ENCODE measurements around the gene SART3. TPM values are rescaled to one million over a fixed set of nuclear protein-coding genes. Genes with fewer than 3 reads are reported as not detected.

Gene SART3
- total and polyA plus RNA-seq, 2 of the 4 experiments (the other 2 are of a cell fraction) = 22.6 to 37.8 TPM

- H4K5ac ChIP-seq (ENCODE audit: low read depth, low read length) = no peak overlapping the region
- no TSS peak for BruUV-seq (replicated peaks)
- H2AFZ ChIP-seq (replicated peaks; ENCODE audit: low read length, poor library complexity) = no peak overlapping the region
- no peaks in the 10 kb centered on the region for H3K36me3 ChIP-seq (ENCODE audit: control insufficient read depth, insufficient read depth, low read length)
- no peak overlapping the region for H4K91ac ChIP-seq (ENCODE audit: insufficient read depth, low read depth, low read length)
- no peaks in the 10 kb centered on the region for H3K9me1 ChIP-seq (ENCODE audit: insufficient read depth, low read length)
- H3K27me3 ChIP-seq (ENCODE audit: control insufficient read depth, insufficient read depth, low read length) = no peaks in the 10 kb centered on the region
- H2BK120ac ChIP-seq (ENCODE audit: low read depth, low read length) = no peak overlapping the region
- no peak overlapping the region for H2BK20ac ChIP-seq (ENCODE audit: low read depth, low read length)
- H2BK15ac ChIP-seq (ENCODE audit: low read depth, low read length) = no peak overlapping the region
- no peaks in the 10 kb centered on the region for H3K9me3 ChIP-seq (ENCODE audit: control insufficient read depth, insufficient read depth, low read length)
- no CpG with 5 or more reads among the region's 2 CpGs for WGBS, 2 experiments (ENCODE audit: extremely low coverage in 2 of 2, insufficient read length in 1 of 2)
- ATAC-seq (ENCODE audit: low read depth) = no peak
- H3K79me1 ChIP-seq (ENCODE audit: low read depth in 1 of 2, low read length in 2 of 2) = no peaks in the 10 kb centered on the region
- H2AK5ac ChIP-seq (ENCODE audit: low read depth, low read length) = no peak overlapping the region
- no peak overlapping the region for H3K4me3 ChIP-seq (ENCODE audit: insufficient read depth, low read depth, low read length)
- H4K20me1 ChIP-seq (ENCODE audit: insufficient read depth, low read length) = no peaks in the 10 kb centered on the region
- in situ Hi-C loops (cut with MboI; ENCODE audit: low sequenced_read_pairs) (no loop called here), dilution Hi-C loops (cut with HindIII; ENCODE audit: low sequenced_read_pairs, unreplicated experiment) (no loop called here), intact Hi-C loops (cut with micrococcal nuclease) (no loop called here)
- TF ChIP-seq RAD21 (IDR thresholded peaks at IDR 0.05; ENCODE audit: low read length) = no peak
- H3K9ac ChIP-seq (ENCODE audit: low read depth, low read length) = no peak overlapping the region
- ChIA-PET CTCF (no interaction called here), POLR2A (ENCODE audit: unreplicated experiment) (no interaction called here)
- no peak overlapping the region for H3K4ac ChIP-seq (ENCODE audit: low read depth, low read length)
- no peak overlapping the region for H3K18ac ChIP-seq (ENCODE audit: low read depth, low read length)
- H2AK9ac ChIP-seq (replicated peaks; ENCODE audit: low read depth, low read length, poor library complexity) = no peak overlapping the region
- H3K23ac ChIP-seq (ENCODE audit: low read depth, low read length) = no peak overlapping the region
- no peak overlapping the region for H4K8ac ChIP-seq (ENCODE audit: low read depth in 2 of 2, low read length in 2 of 2)
- no peak overlapping the region for H3K27ac ChIP-seq (ENCODE audit: insufficient read depth, low read length)
- H3K4me1 ChIP-seq (ENCODE audit: control insufficient read depth, insufficient read depth, low read length) = no peaks in the 10 kb centered on the region
- no peak overlapping the region for H3K56ac ChIP-seq (ENCODE audit: extremely low read depth, insufficient read depth, low read length)
- no peak for DNase-seq
- no peak overlapping the region for H3K4me2 ChIP-seq (ENCODE audit: low read depth, low read length)
- no peak overlapping the region for H3K14ac ChIP-seq (replicated peaks; ENCODE audit: low read depth, low read length)
- no peak overlapping the region for H2BK5ac ChIP-seq (ENCODE audit: low read depth, low read length, poor library complexity, severe bottlenecking)
Observed at GRCh38 chr12:108484845-108485244, 76.1 kb downstream of the SART3 start.

Measured in IMR-90 (cell line).